GM12872 (cell line): ENCODE data around the gene MCEE.

ENCODE experiments used
- TF ChIP-seq, protein P1 (sequence below): IDR thresholded peaks from 3 replicates; pipeline ENCODE4 v1.5.1; 2011; ENCODE audit warnings: low read depth, mild to moderate bottlenecking, low read length, moderate library complexity; ENCODE audit not compliant: insufficient read depth

MCEE gene

DNA sequence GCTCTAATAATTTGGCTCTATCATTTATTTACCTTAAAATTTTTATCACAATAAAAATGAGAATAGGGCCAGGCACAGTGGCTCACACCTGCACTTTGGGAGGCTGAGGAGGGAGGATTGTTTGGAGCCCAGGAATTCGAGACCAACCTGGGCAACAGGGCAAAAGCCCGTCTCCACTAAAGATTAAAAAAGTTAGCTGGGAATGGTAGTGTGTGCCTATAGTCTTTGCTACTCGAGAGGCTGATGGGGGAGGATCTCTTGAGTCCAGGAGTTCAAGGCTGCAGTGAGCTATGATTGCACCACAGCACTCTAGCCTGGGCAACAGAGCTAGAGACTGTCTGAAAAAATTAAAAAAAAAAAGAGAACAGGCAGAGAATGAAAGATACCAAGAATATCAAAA, 6.1 kb upstream of the MCEE start:
- TF ChIP-seq, protein P1, sequence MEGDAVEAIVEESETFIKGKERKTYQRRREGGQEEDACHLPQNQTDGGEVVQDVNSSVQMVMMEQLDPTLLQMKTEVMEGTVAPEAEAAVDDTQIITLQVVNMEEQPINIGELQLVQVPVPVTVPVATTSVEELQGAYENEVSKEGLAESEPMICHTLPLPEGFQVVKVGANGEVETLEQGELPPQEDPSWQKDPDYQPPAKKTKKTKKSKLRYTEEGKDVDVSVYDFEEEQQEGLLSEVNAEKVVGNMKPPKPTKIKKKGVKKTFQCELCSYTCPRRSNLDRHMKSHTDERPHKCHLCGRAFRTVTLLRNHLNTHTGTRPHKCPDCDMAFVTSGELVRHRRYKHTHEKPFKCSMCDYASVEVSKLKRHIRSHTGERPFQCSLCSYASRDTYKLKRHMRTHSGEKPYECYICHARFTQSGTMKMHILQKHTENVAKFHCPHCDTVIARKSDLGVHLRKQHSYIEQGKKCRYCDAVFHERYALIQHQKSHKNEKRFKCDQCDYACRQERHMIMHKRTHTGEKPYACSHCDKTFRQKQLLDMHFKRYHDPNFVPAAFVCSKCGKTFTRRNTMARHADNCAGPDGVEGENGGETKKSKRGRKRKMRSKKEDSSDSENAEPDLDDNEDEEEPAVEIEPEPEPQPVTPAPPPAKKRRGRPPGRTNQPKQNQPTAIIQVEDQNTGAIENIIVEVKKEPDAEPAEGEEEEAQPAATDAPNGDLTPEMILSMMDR = no peak

DNA sequence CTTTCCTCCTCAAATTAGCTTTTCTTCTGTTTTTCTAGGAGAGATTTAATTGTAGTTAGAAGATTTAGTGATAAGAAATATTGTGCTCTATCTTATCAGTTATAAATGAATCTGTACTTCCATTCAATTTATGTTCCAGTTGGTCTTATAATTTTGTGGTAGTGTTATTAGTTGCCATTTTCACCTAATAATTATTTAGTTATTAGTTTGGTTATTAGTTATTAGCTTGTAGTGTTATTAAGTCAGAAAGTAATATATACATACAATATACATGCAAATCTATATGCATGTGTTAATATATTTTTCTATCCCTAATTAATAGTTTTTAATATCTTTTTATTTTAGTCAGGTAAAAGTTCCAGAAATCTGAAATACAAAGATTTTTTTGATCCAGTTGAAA, 3.6 kb upstream of the MCEE start:
- TF ChIP-seq, protein P1 = no peak

DNA sequence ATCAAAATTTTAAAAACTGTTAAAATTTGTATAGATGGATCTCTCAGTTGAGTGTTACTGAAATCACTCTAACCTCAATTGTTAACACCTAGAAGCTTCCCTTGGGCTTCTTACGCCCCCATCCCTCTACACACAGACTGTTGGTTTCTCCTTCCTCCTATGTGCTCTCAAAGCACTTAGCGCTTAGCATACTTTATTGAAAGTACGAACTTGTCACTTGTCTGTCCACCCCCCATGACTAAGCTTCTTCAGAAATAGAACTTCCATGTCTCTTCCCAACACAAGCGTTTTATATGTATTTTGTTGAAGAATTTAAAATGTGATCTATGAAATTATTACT, 846 bp upstream of the MCEE start:
- TF ChIP-seq, protein P1 = no peak

DNA sequence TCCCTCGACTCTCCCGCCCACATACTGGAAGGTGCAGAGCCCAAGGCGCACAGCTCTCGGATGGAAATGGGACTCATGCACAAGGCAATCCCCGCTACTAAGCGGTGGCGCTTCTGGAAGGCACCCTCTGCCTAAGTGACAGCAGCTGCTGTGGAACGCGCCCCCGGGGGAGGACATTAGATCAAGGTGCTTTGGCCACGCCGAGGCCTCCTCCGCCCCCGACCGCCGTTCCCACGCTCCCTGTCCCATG, 202 bp downstream of the MCEE start:
- TF ChIP-seq, protein P1 = no peak

DNA sequence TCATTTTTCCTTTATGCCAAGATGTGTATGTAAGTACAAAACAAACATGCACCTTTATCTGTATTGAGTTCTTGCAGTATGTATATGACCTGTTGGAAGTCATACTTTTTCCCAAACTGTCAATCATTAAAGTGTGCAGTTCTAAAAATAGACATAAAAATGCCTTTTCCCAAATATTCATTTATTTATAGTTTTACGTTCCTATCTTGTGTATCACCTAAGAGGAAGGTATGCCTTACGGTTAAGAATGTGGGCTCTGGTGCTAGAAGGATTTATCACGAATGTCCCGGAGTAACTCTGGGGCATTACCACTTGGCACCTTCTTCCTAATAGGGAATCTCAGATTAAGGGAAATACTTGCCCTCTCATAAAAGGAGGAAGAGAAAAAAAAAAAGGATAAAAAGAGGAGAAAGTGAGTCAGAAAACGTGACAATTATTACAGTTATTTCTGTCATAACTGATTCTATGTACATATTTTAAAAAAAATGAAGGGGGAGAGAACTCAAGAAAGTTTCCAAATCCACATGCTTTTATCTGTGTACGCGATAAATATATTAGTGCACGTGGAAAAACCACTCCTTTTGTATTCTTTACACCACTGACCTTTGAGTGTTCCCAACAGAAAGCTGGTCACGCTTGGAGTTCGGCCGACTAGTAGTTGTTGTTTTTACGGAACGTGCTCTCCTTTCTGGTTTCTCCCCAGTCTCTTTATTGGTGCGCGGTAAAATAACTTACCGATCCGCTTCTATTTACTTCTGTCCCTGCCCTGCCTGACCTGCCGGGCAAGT, 721 bp downstream of the MCEE start:
- TF ChIP-seq, protein P1 = no peak

DNA sequence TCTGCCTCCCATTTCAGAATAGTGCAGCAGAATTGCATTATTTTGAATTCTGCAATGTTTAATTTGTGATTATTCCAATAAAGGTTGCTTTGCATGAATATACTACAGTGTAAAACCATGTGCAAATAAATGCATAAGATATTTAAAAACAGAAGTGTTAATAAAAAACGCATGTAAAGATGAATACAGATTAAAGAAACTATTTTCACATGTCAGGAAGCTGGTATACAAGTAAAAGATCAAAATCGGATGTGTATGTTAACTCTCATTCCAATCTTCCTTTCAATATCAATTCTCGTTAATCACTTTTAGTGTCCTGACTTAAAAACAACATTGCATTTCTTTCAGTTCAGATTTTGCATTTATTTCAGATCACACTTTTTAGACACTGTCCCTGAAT, 3.1 kb downstream of the MCEE start:
- TF ChIP-seq, protein P1 = no peak

DNA sequence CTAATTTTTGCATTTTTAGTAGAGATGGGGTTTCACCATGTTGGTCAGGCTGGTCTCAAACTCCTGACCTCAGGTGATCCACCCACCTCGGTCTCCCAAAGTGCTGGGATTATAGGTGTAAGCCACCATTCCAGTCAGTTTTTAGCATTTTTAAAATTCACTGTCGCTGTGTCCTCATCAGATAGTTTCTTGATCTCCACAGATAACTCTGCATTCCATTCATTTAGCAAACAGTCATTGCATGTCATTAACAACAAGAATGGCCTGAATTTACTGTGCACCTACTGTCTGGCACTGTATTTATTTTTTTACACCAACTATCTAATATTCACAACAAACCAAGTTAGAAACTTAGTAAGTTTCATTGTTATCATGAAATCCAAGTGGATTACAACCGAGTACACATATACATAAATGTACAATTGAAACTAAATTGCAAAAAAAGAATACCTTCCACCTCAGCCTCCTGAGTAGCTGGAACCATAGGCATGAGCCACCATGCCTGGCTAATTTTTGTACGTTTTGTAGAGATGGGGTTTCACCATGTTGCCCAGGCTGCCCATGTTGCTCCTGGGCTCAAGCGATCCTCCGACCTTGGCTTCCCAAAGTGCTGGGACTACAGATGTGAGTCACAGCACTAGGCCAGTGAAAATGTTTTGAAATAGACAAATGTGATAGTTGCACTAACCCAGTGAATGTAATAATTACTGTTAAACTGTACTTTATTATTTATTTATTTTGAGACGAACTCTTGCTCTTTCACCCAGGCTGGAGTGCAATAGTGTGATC, 4.3 kb downstream of the MCEE start:
- TF ChIP-seq, protein P1 = no peak
